Activated naive CD4-positive, alpha-beta T cell treated with anti-CD3 and anti-CD28 coated beads, Interleukin-2, amount 50 U/mL, for 24 hours (primary cell): Measurements from ENCODE around the gene CHRND.

Experiments used
- H3K27ac Mint-ChIP-seq: one replicate; pipeline ENCODE4 v1.8.0; 2021; ENCODE audit warnings: mild to moderate bottlenecking, mixed read lengths
- H3K27me3 Mint-ChIP-seq: one replicate; pipeline ENCODE4 v1.8.0; 2021; ENCODE audit warnings: mixed read lengths
- H3K36me3 Mint-ChIP-seq: one replicate; pipeline ENCODE4 v1.8.0; 2021; ENCODE audit warnings: mixed read lengths
- H3K4me1 Mint-ChIP-seq: one replicate; pipeline ENCODE4 v1.8.0; 2021; ENCODE audit warnings: mixed read lengths
- H3K4me3 Mint-ChIP-seq: one replicate; pipeline ENCODE4 v1.8.0; 2021; ENCODE audit warnings: mild to moderate bottlenecking, mixed read lengths
- H3K9me3 Mint-ChIP-seq: one replicate; pipeline ENCODE4 v1.8.0; 2021; ENCODE audit warnings: mixed read lengths

The CHRND gene

DNA sequence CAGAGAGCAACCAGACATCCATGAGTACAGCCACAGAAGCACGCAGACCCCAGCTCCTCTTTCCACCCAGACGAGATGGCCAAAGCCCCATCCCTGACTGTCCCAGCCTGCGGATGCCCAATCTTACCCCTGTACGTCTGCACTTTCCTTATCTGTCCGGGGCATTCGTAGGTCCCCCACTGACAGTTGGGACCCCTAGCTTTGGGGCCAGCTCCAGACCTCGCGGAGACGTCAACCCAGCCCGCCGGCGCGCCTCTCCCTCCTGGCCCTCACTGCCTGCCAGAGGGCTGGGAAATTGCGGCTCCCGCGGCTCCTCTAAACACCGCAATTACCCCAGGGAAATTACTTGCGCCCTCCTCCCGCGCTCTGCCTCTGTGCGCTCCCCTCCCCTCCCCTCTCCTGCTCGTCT is 40.6 kb upstream of the CHRND start:
- Mint-ChIP-seq H3K27me3 (peaks cover 19% of the 10 kb centered on the region), H3K36me3 (no peaks in the 10 kb centered on the region), H3K9me3 (no peaks in the 10 kb centered on the region), H3K4me3 (peak overlapping the region; percentile 16), H3K27ac (no peak overlapping the region), H3K4me1 (peaks cover 9% of the 10 kb centered on the region)

DNA sequence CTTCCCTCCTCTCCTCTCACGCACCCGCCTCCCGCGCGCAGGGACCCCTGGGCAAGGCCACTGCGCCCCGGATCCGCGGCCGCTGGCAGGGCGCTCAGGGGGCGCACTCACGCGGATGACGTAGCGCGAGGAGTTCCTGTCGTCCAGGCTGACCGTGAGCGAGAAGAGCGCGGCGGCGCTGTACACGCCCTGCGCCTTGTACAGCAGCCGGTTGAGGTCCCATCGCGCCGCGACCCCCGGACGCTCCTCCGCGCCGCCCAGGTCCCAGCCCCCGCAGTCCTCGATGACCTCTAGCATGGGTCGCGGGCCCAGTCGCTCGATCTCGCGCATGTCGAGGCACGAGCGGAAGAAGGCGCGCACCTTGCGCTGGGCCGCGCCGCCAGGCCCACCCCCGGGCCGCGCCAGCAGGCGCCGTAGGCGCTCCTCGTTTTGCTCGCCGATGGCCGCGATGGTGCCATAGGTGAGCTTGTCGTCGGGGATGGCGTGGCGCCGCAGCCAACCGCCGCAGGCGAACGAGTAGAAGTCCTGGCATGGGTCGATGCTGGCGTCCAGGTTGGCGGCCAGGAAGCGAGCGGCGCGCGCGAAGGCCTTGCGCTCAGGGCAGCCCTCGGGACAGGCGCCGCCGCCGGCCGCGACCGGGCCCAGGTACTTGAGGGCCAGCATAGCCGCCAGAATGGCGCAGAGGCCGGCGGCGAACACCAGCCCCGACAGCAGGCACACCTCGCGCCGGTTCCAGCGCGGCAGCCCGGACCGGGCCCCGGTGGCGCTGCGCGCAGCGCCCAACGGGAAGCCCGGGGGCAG is 40.0 kb upstream of the CHRND start:
- H3K36me3 Mint-ChIP-seq: no peaks in the 10 kb centered on the region
- H3K27ac Mint-ChIP-seq: no peak overlapping the region
- H3K4me3 Mint-ChIP-seq: no peak overlapping the region
- H3K27me3 Mint-ChIP-seq: peaks cover 20% of the 10 kb centered on the region
- no peaks in the 10 kb centered on the region for H3K9me3 Mint-ChIP-seq
- H3K4me1 Mint-ChIP-seq: peaks cover 9% of the 10 kb centered on the region

DNA sequence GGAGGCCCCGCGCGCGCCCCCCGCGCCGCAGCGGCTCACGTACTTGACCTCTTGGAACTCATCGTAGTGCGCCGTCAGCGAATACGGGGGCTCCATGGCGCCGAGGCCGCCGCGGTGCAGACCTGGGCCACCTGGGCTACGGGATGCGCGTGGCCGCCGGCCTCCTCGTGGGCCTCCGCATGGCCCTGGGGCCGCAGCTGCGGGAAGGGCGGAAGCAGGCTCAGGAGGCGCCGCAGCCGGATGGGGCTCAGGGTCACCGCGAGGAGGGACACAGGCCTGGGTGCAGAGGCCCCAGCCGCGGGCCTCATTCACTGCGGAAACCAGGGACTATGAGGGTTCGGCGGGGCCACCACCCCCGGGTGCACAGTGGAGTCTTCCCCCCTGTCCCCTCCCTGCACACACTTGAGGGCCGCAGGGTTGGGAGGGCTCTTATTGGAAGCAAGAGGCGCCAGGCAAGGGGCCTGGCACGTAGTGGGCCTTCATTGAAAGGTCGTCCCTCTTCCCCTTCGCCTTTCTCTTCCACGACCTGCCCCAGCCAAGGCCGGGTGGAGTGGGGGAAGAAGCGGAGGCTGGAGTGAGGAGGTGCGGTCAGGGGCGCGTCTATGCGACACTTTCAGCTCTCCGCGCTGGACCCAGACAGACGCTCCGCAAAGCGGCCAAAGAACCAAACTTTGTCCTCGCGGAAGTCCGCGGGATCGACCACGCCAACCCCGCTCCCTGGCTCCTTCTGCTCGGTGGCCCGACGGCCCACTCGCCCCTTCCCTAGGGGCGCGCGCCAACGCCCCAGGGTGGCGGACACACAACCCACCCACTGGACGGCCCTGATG is 39.2 kb upstream of the CHRND start:
- H3K27me3 Mint-ChIP-seq: peaks cover 21% of the 10 kb centered on the region
- H3K36me3 Mint-ChIP-seq: no peaks in the 10 kb centered on the region
- H3K27ac Mint-ChIP-seq: no peak overlapping the region
- peak overlapping the region; percentile 11 for H3K4me3 Mint-ChIP-seq
- no peaks in the 10 kb centered on the region for H3K9me3 Mint-ChIP-seq
- H3K4me1 Mint-ChIP-seq: peaks cover 9% of the 10 kb centered on the region

GRCh38 chr2:232487385-232488096 is 38.4 kb upstream of the CHRND start, which contains the start of gene ECEL1:
TSS of gene ECEL1 (minus strand) at chr2:232487834. CDS start at chr2:232486653, 1,181 bp downstream.
- Mint-ChIP-seq H3K36me3 (no peaks in the 10 kb centered on the region), H3K4me1 (peaks cover 9% of the 10 kb centered on the region), H3K27me3 (peaks cover 21% of the 10 kb centered on the region), H3K27ac (no peak within 1 kb of the TSS), H3K4me3 (peak within 1 kb of the TSS; percentile 11), H3K9me3 (no peaks in the 10 kb centered on the region)

- Mint-ChIP-seq H3K9me3 (no peaks in the 10 kb centered on the region), H3K27ac (no peak overlapping the region), H3K4me3 (peak overlapping the region; percentile 8), H3K27me3 (peaks cover 21% of the 10 kb centered on the region), H3K36me3 (no peaks in the 10 kb centered on the region), H3K4me1 (peaks cover 9% of the 10 kb centered on the region)
Observed at GRCh38 chr2:232488097-232488711, 37.8 kb upstream of the CHRND start.

GRCh38 chr2:232488721-232489300 is 37.1 kb upstream of the CHRND start:
- peaks cover 9% of the 10 kb centered on the region for H3K4me1 Mint-ChIP-seq
- H3K4me3 Mint-ChIP-seq: peak overlapping the region; percentile 8
- no peaks in the 10 kb centered on the region for H3K36me3 Mint-ChIP-seq
- no peaks in the 10 kb centered on the region for H3K9me3 Mint-ChIP-seq
- peaks cover 21% of the 10 kb centered on the region for H3K27me3 Mint-ChIP-seq
- no peak overlapping the region for H3K27ac Mint-ChIP-seq

GRCh38 chr2:232489516-232490220 is 36.3 kb upstream of the CHRND start:
- no peak overlapping the region for H3K4me3 Mint-ChIP-seq
- H3K9me3 Mint-ChIP-seq: no peaks in the 10 kb centered on the region
- H3K27me3 Mint-ChIP-seq: peaks cover 19% of the 10 kb centered on the region
- peaks cover 9% of the 10 kb centered on the region for H3K4me1 Mint-ChIP-seq
- no peaks in the 10 kb centered on the region for H3K36me3 Mint-ChIP-seq
- peak overlapping the region; percentile 51 for H3K27ac Mint-ChIP-seq

GRCh38 chr2:232490221-232491138 is 35.5 kb upstream of the CHRND start:
- H3K4me1 Mint-ChIP-seq: peaks cover 4% of the 10 kb centered on the region
- no peaks in the 10 kb centered on the region for H3K9me3 Mint-ChIP-seq
- H3K36me3 Mint-ChIP-seq: no peaks in the 10 kb centered on the region
- H3K4me3 Mint-ChIP-seq: no peak overlapping the region
- no peak overlapping the region for H3K27ac Mint-ChIP-seq
- peaks cover 12% of the 10 kb centered on the region for H3K27me3 Mint-ChIP-seq

GRCh38 chr2:232491139-232491780 is 34.7 kb upstream of the CHRND start:
- Mint-ChIP-seq H3K9me3 (no peaks in the 10 kb centered on the region), H3K4me3 (no peak overlapping the region), H3K36me3 (no peaks in the 10 kb centered on the region), H3K4me1 (peaks cover 4% of the 10 kb centered on the region), H3K27me3 (peaks cover 12% of the 10 kb centered on the region), H3K27ac (no peak overlapping the region)

DNA sequence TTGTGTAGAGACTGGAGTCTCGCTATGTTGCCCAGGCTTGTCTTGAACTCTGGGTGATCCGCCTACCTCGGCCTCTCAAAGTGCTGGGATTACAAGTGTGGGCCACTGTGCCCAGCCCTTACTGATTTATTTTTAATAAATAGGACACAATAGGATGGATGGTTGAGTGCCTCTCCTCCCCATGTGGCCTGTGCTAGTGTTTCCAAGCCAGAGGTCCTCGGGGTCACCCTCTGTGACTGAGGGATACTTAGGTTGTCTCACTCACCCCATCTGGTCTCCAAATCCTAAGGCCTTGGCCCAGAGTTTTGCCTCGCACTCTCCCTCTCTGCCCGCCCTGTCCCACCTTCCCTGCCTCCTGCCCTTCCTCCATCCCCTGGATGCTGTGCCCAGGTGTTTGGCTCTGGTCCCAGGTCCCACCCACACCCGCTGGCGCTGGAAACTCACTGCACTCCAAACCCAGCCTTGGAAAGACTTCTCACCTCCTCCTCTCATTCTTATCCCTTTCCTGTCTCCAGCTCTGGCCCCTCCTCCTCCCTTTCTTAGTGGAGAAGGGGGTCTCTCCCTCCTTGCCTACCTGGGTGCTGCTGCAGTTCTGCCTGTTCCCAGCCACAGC is 33.6 kb upstream of the CHRND start:
- Mint-ChIP-seq H3K36me3 (no peaks in the 10 kb centered on the region), H3K27me3 (peaks cover 12% of the 10 kb centered on the region), H3K4me3 (no peak overlapping the region)

DNA sequence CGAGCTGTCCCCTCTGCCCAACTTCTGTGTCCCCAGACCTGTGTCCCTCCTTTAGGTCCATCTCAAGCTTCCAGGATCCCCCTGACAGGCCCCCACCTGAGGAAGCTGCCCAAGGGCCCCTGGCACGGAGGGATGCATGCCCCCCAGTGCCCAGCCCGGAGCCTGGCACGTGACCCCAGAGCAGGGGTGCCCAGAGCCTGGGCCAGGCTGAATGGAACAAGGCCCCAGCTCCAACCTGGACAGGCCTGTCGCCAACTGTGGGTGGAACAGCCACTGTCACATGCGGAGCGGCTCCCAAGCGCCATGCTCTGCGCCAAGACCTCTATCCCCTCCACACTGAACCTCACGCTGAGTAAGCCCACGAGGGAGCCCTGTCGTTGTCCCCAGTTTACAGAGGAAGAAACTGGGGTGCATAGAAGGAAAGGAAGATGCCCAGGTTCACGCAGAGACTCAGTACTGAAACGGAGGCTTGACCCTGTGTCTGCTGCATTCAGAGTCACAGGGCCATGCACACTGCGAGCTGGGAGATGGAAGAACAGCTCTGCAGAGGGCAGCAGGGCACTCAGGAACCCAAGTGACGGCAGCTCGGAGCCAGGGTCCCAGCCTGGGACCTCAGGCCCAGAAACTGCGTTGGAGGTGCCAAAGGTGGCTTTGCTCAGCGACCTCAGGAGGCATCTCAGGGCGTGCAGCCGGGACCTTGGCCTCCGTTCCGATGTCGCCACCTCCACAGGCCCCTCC is 32.8 kb upstream of the CHRND start:
- peaks cover 4% of the 10 kb centered on the region for H3K4me1 Mint-ChIP-seq
- peak overlapping the region; percentile 23 for H3K27ac Mint-ChIP-seq
- no peaks in the 10 kb centered on the region for H3K9me3 Mint-ChIP-seq
- no peak overlapping the region for H3K4me3 Mint-ChIP-seq
- peaks cover 12% of the 10 kb centered on the region for H3K27me3 Mint-ChIP-seq
- no peaks in the 10 kb centered on the region for H3K36me3 Mint-ChIP-seq

More for the DNA sequence above, 33.6 kb upstream of the CHRND start:
- Mint-ChIP-seq H3K4me1 (peaks cover 4% of the 10 kb centered on the region), H3K27ac (no peak overlapping the region), H3K9me3 (no peaks in the 10 kb centered on the region)

DNA sequence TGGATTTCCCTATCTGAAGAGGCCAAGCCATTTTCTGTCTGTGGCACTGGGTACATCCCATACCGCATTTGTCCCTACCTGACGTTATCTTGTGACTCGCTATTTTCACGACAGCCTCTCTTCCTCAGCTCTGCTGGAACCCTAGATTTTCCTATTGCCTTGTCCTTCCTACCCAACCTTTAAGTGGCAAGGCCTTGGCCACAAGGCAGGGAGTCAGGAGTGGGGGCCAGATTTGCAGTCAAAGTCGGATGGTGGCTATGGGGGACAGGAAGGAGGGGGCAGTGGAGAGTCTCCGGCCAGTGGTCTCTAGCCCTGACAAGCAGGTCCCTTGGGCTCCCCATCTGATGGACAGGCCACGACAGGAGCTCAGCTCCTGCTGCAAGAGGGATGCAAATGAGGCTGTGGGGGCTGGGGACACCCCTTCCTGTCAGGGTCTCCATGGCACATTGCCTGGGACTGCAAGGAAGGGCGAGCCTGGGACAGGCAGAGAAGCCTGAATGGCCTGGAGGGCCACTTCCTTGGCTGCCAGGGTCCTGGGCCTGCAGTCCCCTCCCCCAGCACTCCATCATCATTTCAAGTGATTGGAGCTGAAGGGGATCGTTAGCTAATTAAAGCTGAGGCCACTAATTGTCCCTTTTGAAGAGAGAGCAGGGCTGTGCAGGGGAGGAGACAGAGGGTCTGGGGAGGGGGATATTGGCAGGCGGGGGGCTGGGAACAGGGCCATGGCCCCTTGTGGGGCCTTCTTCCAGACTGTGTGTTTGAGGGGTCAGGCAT is 32.1 kb upstream of the CHRND start:
- Mint-ChIP-seq H3K27ac (no peak overlapping the region), H3K27me3 (peaks cover 8% of the 10 kb centered on the region)

More for the DNA sequence above, 32.1 kb upstream of the CHRND start:
- Mint-ChIP-seq H3K36me3 (no peaks in the 10 kb centered on the region), H3K4me3 (no peak overlapping the region), H3K4me1 (no peaks in the 10 kb centered on the region), H3K9me3 (no peaks in the 10 kb centered on the region)
